ENCODE data around the gene GUSB. TPM values are rescaled to one million over a fixed set of nuclear protein-coding genes. Genes with fewer than 3 reads are reported as not detected.
"Not testable (repeated sequence)": the region's sequence is repeated elsewhere in the genome, so short reads cannot be mapped to it uniquely, and the experiment has no call there.

GUSB gene
- total RNA-seq, 1 experiment from 2014 or later: 65.6 TPM

DNA sequence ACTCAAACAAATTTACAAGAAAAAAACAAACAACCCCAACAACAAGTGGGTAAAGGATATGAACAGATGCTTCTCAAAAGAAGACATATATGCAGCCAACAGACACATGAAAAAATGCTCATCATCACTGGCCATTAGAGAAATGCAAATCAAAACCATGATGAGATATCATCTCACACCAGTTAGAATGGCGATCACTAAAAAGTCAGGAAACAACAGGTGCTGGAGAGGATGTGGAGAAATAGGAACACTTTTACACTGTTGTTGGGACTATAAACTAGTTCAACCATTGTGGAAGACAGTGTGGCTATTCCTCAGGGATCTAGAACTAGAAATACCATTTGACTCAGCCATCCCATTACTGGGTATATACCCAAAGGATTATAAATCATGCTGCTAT lies 13.0 kb upstream of the GUSB start:
- H3K4me1 ChIP-seq (ENCODE audit: insufficient read depth, low read length, poor library complexity, severe bottlenecking); H3K9me3 ChIP-seq (ENCODE audit: low read depth, low read length, poor library complexity, severe bottlenecking); H3K4me3 ChIP-seq (ENCODE audit: low read depth, low read length, poor library complexity, severe bottlenecking); CTCF ChIA-PET; POLR2A ChIA-PET (ENCODE audit: low non-redundant PET); intact Hi-C loops (cut with micrococcal nuclease; ENCODE audit: unreplicated experiment); H3K27me3 ChIP-seq (replicated peaks; ENCODE audit: insufficient read depth, low read depth, low read length, poor library complexity); H3K27ac ChIP-seq (ENCODE audit: low read depth, low read length, poor library complexity, severe bottlenecking); H3K36me3 ChIP-seq (ENCODE audit: insufficient read depth, low read length, poor library complexity, severe bottlenecking); DNase-seq (ENCODE audit: low spot score); BruUV-seq (replicated peaks): not testable (repeated sequence)

DNA sequence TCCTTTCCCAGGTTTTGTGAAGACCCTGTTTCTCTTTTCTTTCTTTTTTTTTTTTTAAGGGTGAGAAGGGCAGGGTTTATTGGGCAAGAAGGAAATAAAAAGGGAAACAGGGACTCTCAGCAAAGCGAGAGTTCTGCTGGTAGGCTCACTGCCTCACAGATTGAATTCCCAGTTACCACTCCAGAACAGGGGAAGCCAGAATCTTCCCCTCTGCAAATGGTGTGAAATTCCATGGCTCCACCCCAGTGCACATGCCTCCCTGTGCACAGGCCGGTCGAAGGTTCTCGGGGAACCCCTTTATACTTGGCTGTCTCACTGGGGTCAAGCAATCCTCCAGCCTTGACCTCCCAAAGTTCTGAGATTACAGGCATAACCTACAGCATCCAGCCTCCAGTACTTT lies 10.5 kb upstream of the GUSB start:
- Histone ChIP-seq H3K4me3 (ENCODE audit: low read depth, low read length, poor library complexity, severe bottlenecking) (no peak overlapping the region), H3K36me3 (ENCODE audit: insufficient read depth, low read length, poor library complexity, severe bottlenecking) (no peaks in the 10 kb centered on the region), H3K27ac (ENCODE audit: low read depth, low read length, poor library complexity, severe bottlenecking) (no peak overlapping the region), H3K4me1 (ENCODE audit: insufficient read depth, low read length, poor library complexity, severe bottlenecking) (no peaks in the 10 kb centered on the region), H3K9me3 (ENCODE audit: low read depth, low read length, poor library complexity, severe bottlenecking) (no peaks in the 10 kb centered on the region), H3K27me3 (replicated peaks; ENCODE audit: insufficient read depth, low read depth, low read length, poor library complexity) (no peaks in the 10 kb centered on the region)
- POLR2A ChIA-PET (ENCODE audit: low non-redundant PET): interaction anchor here (0.6 kb wide), 1 partner anchor 688 kb away, joined by 12 read pairs; no protein-coding TSS in a partner anchor
- TF ChIP-seq, protein P1, sequence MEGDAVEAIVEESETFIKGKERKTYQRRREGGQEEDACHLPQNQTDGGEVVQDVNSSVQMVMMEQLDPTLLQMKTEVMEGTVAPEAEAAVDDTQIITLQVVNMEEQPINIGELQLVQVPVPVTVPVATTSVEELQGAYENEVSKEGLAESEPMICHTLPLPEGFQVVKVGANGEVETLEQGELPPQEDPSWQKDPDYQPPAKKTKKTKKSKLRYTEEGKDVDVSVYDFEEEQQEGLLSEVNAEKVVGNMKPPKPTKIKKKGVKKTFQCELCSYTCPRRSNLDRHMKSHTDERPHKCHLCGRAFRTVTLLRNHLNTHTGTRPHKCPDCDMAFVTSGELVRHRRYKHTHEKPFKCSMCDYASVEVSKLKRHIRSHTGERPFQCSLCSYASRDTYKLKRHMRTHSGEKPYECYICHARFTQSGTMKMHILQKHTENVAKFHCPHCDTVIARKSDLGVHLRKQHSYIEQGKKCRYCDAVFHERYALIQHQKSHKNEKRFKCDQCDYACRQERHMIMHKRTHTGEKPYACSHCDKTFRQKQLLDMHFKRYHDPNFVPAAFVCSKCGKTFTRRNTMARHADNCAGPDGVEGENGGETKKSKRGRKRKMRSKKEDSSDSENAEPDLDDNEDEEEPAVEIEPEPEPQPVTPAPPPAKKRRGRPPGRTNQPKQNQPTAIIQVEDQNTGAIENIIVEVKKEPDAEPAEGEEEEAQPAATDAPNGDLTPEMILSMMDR (conservative IDR thresholded peaks at IDR 0.05; ENCODE audit: low read depth, low read length): no peak
- TF ChIP-seq EZH2 (IDR thresholded peaks at IDR 0.05; ENCODE audit: borderline replicate concordance, low read depth, low read length, poor library complexity, severe bottlenecking): no peak
- DNase-seq (ENCODE audit: low spot score): no peak
- BruUV-seq (replicated peaks): no TSS peak
- CTCF ChIA-PET: no interaction called here
- intact Hi-C loops (cut with micrococcal nuclease; ENCODE audit: unreplicated experiment): no loop called here

DNA sequence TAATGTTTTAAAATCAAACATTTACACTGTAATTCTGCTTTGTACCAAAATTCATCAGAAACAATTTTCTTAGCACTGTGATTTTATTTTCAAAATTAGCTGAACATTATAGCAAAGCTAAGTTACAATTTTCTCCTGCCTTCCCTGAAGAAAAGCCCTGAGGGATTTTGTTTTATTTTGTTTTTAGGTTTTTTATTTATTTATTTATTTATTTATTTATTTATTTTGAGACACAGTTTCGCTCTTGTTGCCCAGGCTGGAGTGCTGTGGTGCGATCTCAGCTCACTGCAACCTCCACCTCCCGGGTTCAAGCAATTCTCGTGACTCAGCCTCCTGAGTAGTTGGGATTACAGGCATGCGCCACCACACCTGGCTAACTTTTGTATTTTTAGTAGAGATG lies 9.8 kb upstream of the GUSB start:
- H3K9me3 ChIP-seq (ENCODE audit: low read depth, low read length, poor library complexity, severe bottlenecking); POLR2A ChIA-PET (ENCODE audit: low non-redundant PET); H3K36me3 ChIP-seq (ENCODE audit: insufficient read depth, low read length, poor library complexity, severe bottlenecking); intact Hi-C loops (cut with micrococcal nuclease; ENCODE audit: unreplicated experiment); BruUV-seq (replicated peaks); DNase-seq (ENCODE audit: low spot score); H3K27ac ChIP-seq (ENCODE audit: low read depth, low read length, poor library complexity, severe bottlenecking); H3K4me1 ChIP-seq (ENCODE audit: insufficient read depth, low read length, poor library complexity, severe bottlenecking); H3K4me3 ChIP-seq (ENCODE audit: low read depth, low read length, poor library complexity, severe bottlenecking); CTCF ChIA-PET; H3K27me3 ChIP-seq (replicated peaks; ENCODE audit: insufficient read depth, low read depth, low read length, poor library complexity): not testable (repeated sequence)

DNA sequence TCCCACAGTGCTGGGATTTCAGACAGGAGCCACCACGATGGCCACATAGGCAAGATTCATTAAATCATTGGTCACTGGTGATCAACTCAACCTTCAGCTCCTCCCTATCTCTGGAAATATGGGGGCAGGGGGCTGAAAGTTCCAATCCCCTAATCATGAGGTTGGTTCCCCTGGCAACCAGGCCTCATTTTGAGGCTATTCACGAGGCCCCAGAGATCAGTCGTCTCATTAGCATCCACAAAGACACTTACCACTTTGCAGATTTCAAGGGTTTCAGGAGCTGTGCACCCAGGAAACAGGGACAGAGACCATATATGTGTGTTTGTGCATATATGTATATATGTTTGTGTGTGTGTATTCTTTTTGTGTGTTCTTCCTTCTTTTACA lies 7.7 kb upstream of the GUSB start:
- no peaks in the 10 kb centered on the region for H3K27me3 ChIP-seq (replicated peaks; ENCODE audit: insufficient read depth, low read depth, low read length, poor library complexity)
- intact Hi-C loops (cut with micrococcal nuclease; ENCODE audit: unreplicated experiment): no loop called here
- ChIA-PET POLR2A (ENCODE audit: low non-redundant PET) (no interaction called here), CTCF (no interaction called here)
- no peaks in the 10 kb centered on the region for H3K36me3 ChIP-seq (ENCODE audit: insufficient read depth, low read length, poor library complexity, severe bottlenecking)
- H3K4me3 ChIP-seq (ENCODE audit: low read depth, low read length, poor library complexity, severe bottlenecking): no peak overlapping the region
- no TSS peak for BruUV-seq (replicated peaks)
- no peaks in the 10 kb centered on the region for H3K4me1 ChIP-seq (ENCODE audit: insufficient read depth, low read length, poor library complexity, severe bottlenecking)
- no peak overlapping the region for H3K27ac ChIP-seq (ENCODE audit: low read depth, low read length, poor library complexity, severe bottlenecking)
- DNase-seq (ENCODE audit: low spot score): no peak
- TF ChIP-seq EZH2 (IDR thresholded peaks at IDR 0.05; ENCODE audit: borderline replicate concordance, low read depth, low read length, poor library complexity, severe bottlenecking): no peak
- TF ChIP-seq, protein P1 (conservative IDR thresholded peaks at IDR 0.05; ENCODE audit: low read depth, low read length): no peak
- no peaks in the 10 kb centered on the region for H3K9me3 ChIP-seq (ENCODE audit: low read depth, low read length, poor library complexity, severe bottlenecking)

DNA sequence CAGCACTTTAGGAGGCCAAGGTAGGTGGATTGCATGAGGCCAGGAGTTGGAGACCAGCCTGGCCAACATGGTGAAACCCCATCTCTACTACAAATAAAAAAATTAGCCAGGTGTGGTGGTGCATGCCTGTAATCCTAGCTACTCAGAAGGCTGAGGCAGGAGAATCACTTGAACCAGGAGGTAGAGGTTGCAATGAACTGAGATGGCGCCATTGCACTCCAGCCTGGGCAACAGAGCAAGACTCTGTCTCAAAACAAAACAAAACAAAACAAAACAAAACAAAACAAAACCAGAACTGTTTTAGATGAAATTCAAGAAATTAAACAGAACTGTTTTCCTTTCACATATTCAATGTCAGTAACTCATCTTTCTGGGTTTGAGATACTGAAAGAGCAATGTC lies 6.5 kb upstream of the GUSB start:
- H3K4me1 ChIP-seq (ENCODE audit: insufficient read depth, low read length, poor library complexity, severe bottlenecking); POLR2A ChIA-PET (ENCODE audit: low non-redundant PET); H3K4me3 ChIP-seq (ENCODE audit: low read depth, low read length, poor library complexity, severe bottlenecking); H3K27me3 ChIP-seq (replicated peaks; ENCODE audit: insufficient read depth, low read depth, low read length, poor library complexity); H3K9me3 ChIP-seq (ENCODE audit: low read depth, low read length, poor library complexity, severe bottlenecking); CTCF ChIA-PET; H3K36me3 ChIP-seq (ENCODE audit: insufficient read depth, low read length, poor library complexity, severe bottlenecking); BruUV-seq (replicated peaks); H3K27ac ChIP-seq (ENCODE audit: low read depth, low read length, poor library complexity, severe bottlenecking); DNase-seq (ENCODE audit: low spot score); intact Hi-C loops (cut with micrococcal nuclease; ENCODE audit: unreplicated experiment): not testable (repeated sequence)

Data from A673 (cell line).